Body of pancreas (tissue), 4 donors: ENCODE data around the gene DERA. TPM values are rescaled to one million over a fixed set of nuclear protein-coding genes. Genes with fewer than 3 reads are reported as not detected.

Experiments used
- ATAC-seq: fragments of 150-250 bp; one replicate; pipeline ENCODE4 v1.9.1; 2016
- DNase-seq, 4 donors: peaks; one replicate each; pipeline ENCODE4 v3.0.0-alpha.2; 2019
- H3K27ac ChIP-seq, 4 donors: fragments of 200-600 bp; sonication (generic); 1 replicate in 3 of 4; 2 replicates in 1 of 4; pipeline versions ENCODE4 v1.5.1 to v1.6.1; 2016 to 2019; ENCODE audit warnings: mild to moderate bottlenecking in 1 of 4, mixed read lengths in 1 of 4, moderate library complexity in 1 of 4
- H3K27me3 ChIP-seq, 2 donors: fragments of 200-600 bp; sonication (generic); one replicate each; pipeline ENCODE4 v1.6.0; 2016; ENCODE audit warnings: mild to moderate bottlenecking in 1 of 2
- H3K36me3 ChIP-seq, 2 donors: fragments of 200-600 bp; sonication (generic); replicated peaks in 1 of 2; 2 replicates each; pipeline ENCODE4 v1.5.1; 2016; ENCODE audit warnings: low read depth in 2 of 2; ENCODE audit not compliant: insufficient read depth in 1 of 2
- H3K4me1 ChIP-seq: fragments of 200-600 bp; sonication (generic); one replicate; pipeline ENCODE4 v1.6.0; 2016
- H3K4me3 ChIP-seq, 2 donors: fragments of 200-600 bp; sonication (generic); 1 replicate in 1 of 2; 2 replicates in 1 of 2; pipeline ENCODE4 v1.5.1; 2016 to 2019
- H3K9me3 ChIP-seq, 3 donors: fragments of 200-600 bp; sonication (generic); 1 replicate in 2 of 3; 2 replicates in 1 of 3; pipeline ENCODE4 v1.5.1; 2016
- CTCF ChIP-seq, 7 experiments: fragments of 450-650 bp in 4 of 7; fragments of 200-600 bp in 3 of 7; sonication (generic) in 3 of 7; IDR thresholded peaks; one replicate each; pipeline ENCODE4 v1.5.1; 2016 to 2019; ENCODE audit warnings: antibody characterized with exemption in 7 of 7
- POLR2A ChIP-seq, 3 donors: fragments of 450-650 bp; IDR thresholded peaks; one replicate each; pipeline ENCODE4 v1.6.1; 2016; ENCODE audit warnings: antibody characterized with exemption in 3 of 3, mild to moderate bottlenecking in 2 of 3
- WGBS, 2 donors: methylation state at CpG; one replicate each; pipeline ENCODE4 v1.1.5; 2017; 5-methylcytosine and 5-hydroxymethylcytosine counted together
- intact Hi-C: fragments of 100-400 bp; cut with DNase I; formaldehyde crosslinking; loops from one replicate; pipeline ENCODE4 v1.15.1; 2023
- total RNA-seq, 2 donors: library from RNA; depleted of rRNA; stranded (reverse); fragments of >200 nt; gene quantifications; one replicate each; pipeline ENCODE4 v1.1.0, GENCODE V29; 2016

DERA gene
- total RNA-seq, 2 donors from 2014 or later: 4.9 to 19.7 TPM

DNA sequence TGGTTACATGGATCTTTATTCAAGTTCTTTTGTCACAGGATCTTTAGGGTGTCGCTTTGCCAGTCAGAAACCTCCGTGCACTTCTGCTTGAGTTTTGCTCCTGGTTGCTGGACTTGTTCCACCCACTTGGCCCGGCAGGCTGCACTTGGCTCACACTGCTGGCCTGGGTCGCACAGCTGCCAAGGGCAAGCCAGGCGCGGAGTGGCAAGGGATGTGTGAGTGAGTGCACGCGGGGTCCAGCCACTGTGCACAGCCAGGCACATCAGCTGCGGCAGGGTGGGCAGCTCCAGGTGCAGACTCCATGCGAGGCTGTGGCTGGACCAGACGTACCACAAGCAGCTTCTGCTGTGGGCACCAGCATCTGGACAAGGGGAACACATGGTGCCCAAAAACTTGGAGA, 76.6 kb downstream of the DERA start:
- peaks cover 32% of the 10 kb centered on the region for H3K4me1 ChIP-seq
- H3K36me3 ChIP-seq: no peaks in the 10 kb centered on the region
- no peak overlapping the region for H3K4me3 ChIP-seq
- peak; percentile 54 to 81 (median 64) for DNase-seq
- H3K9me3 ChIP-seq: no peaks in the 10 kb centered on the region
- no peak overlapping the region for H3K27ac ChIP-seq
- H3K27me3 ChIP-seq: no peaks in the 10 kb centered on the region
- intact Hi-C loops: no loop called here
- TF ChIP-seq POLR2A (IDR thresholded peaks at IDR 0.05): no peak
- TF ChIP-seq CTCF (IDR thresholded peaks at IDR 0.05): peak in 1 of 7 experiments; percentile 22
- WGBS, 2 donors: 40 to 46% methylated on average over 6 to 11 of the region's 11 CpGs
- peak; percentile 54 for ATAC-seq

DNA sequence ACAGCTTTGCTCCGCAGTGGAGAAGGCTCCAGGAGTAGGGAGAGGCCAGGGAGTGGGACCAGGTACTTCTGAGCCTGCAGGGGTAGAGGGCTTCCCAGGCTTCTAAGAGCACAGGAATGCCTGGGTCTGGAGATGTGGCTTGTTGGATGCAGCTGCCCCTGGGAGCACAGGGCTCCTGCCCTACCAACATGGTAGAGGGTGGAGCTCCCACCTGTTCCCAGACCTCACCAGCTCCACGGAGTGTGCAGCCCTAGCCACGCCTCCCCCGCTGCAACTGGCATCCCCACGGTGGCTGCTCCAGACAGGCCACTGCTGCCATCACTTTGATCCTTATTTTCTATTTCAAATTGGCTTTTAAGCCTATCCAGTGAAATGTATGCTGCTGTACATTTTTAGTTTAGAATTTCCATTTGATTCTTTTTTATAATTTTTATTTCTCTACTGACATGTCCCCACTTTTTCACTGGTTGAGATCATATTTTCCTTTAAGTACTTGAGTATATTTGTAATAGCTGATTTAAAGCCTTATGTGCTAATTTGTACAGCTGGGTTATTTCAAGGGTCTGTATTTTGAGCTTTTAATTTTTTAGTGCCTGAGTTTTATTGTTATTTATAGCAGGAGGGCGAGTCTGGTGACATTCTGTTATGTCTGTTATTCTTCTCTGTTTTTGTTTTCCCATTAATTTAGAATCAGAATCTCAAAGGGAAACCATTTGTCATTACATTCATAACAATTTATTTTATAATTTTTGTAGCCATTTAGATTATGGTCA, 78.0 kb downstream of the DERA start:
- DNase-seq (no peak), ATAC-seq (no peak)
- H3K27ac ChIP-seq: no peak overlapping the region
- peaks cover 19% of the 10 kb centered on the region for H3K4me1 ChIP-seq
- H3K9me3 ChIP-seq: no peaks in the 10 kb centered on the region
- WGBS, 2 donors: 89 to 94% methylated on average over 5 to 6 of the region's 6 CpGs
- H3K36me3 ChIP-seq: no peaks in the 10 kb centered on the region
- no peaks in the 10 kb centered on the region for H3K27me3 ChIP-seq
- TF ChIP-seq POLR2A (IDR thresholded peaks at IDR 0.05) (no peak), CTCF (IDR thresholded peaks at IDR 0.05) (no peak)
- no peak overlapping the region for H3K4me3 ChIP-seq
- intact Hi-C loops: no loop called here

GRCh38 chr12:15995801-15996200, 84.7 kb downstream of the DERA start:
- Histone ChIP-seq H3K36me3 (no peaks in the 10 kb centered on the region), H3K27me3 (no peaks in the 10 kb centered on the region), H3K4me3 (no peak overlapping the region), H3K9me3 (no peaks in the 10 kb centered on the region), H3K27ac (no peak overlapping the region), H3K4me1 (no peaks in the 10 kb centered on the region)
- TF ChIP-seq POLR2A (IDR thresholded peaks at IDR 0.05) (no peak), CTCF (IDR thresholded peaks at IDR 0.05) (no peak)
- no peak for DNase-seq
- 89 to 90% methylated on average over 4 of the region's 4 CpGs for WGBS, 2 donors
- no peak for ATAC-seq
- intact Hi-C loops: no loop called here

GRCh38 chr12:15996254-15996653, 85.1 kb downstream of the DERA start:
- WGBS, 2 donors: 54 to 70% methylated on average over 3 of the region's 3 CpGs
- H3K36me3 ChIP-seq: no peaks in the 10 kb centered on the region
- ATAC-seq (no peak), DNase-seq (peak in 3 of 4 donors; percentile 19 to 34 (median 29))
- no peaks in the 10 kb centered on the region for H3K4me1 ChIP-seq
- no peak overlapping the region for H3K4me3 ChIP-seq
- H3K27me3 ChIP-seq: no peaks in the 10 kb centered on the region
- TF ChIP-seq CTCF (IDR thresholded peaks at IDR 0.05) (no peak), POLR2A (IDR thresholded peaks at IDR 0.05) (no peak)
- H3K27ac ChIP-seq: no peak overlapping the region
- intact Hi-C loops: no loop called here
- no peaks in the 10 kb centered on the region for H3K9me3 ChIP-seq

- no peak overlapping the region for H3K27ac ChIP-seq
- H3K36me3 ChIP-seq: no peaks in the 10 kb centered on the region
- no peaks in the 10 kb centered on the region for H3K27me3 ChIP-seq
- 69 to 70% methylated on average over 1 of the region's 1 CpG for WGBS, 2 donors
- no peak for ATAC-seq
- H3K4me1 ChIP-seq: no peaks in the 10 kb centered on the region
- no peak overlapping the region for H3K4me3 ChIP-seq
- no peak for TF ChIP-seq CTCF (IDR thresholded peaks at IDR 0.05)
- TF ChIP-seq POLR2A (IDR thresholded peaks at IDR 0.05): no peak
- no peak for DNase-seq
- intact Hi-C loops: no loop called here
- H3K9me3 ChIP-seq: no peaks in the 10 kb centered on the region
Observed at GRCh38 chr12:15996948-15997347, 85.8 kb downstream of the DERA start.
